Kidney epithelial cell (primary cell): ENCODE data around the gene SETD9. TPM values are rescaled to one million over a fixed set of nuclear protein-coding genes. Genes with fewer than 3 reads are reported as not detected.

Experiments
- DNase-seq: peaks from one replicate; pipeline ENCODE4 v3.0.0-alpha.2; 2010; ENCODE audit warnings: low read depth
- H3K27me3 ChIP-seq: 2 replicates; pipeline ENCODE4 v1.6.0; 2011; ENCODE audit warnings: low read length; ENCODE audit not compliant: control insufficient read depth, insufficient read depth
- H3K36me3 ChIP-seq: 2 replicates; pipeline ENCODE4 v1.5.1; 2011; ENCODE audit warnings: low read length; ENCODE audit not compliant: control insufficient read depth, insufficient read depth
- H3K4me3 ChIP-seq: 2 replicates; pipeline ENCODE4 v1.5.1; 2011; ENCODE audit warnings: low read depth, mild to moderate bottlenecking, control low read depth, low read length
- CTCF ChIP-seq: IDR thresholded peaks from 2 replicates; pipeline ENCODE4 v1.5.1; 2011; ENCODE audit warnings: mild to moderate bottlenecking, moderate library complexity, low read length, control low read depth, inconsistent platforms; ENCODE audit not compliant: insufficient read depth, poor library complexity, severe bottlenecking
- total RNA-seq: library from RNA; depleted of rRNA; stranded (reverse); fragments of >200 nt; gene quantifications from 2 replicates; pipeline ENCODE4 v1.2.3, GENCODE V29; 2015

The SETD9 gene
- total RNA-seq, 1 donor from 2014 or later: 25.3 TPM

- no peaks in the 10 kb centered on the region for H3K27me3 ChIP-seq
- H3K4me3 ChIP-seq: no peak overlapping the region
- no peaks in the 10 kb centered on the region for H3K36me3 ChIP-seq
- peak; percentile 58 for TF ChIP-seq CTCF
- DNase-seq: no peak
These were observed 8.4 kb upstream of the SETD9 start for GRCh38 chr5:56900858-56901578.

GRCh38 chr5:56908942-56909293 is 478 bp upstream of the SETD9 start:
- H3K36me3 ChIP-seq: no peaks in the 10 kb centered on the region
- peak overlapping the region; percentile 72 for H3K4me3 ChIP-seq
- no peaks in the 10 kb centered on the region for H3K27me3 ChIP-seq
- no peak for TF ChIP-seq CTCF
- DNase-seq: no peak

GRCh38 chr5:56910210-56910965 is 992 bp downstream of the SETD9 start:
- DNase-seq: no peak
- Histone ChIP-seq H3K4me3 (peak overlapping the region; percentile 54), H3K36me3 (no peaks in the 10 kb centered on the region), H3K27me3 (no peaks in the 10 kb centered on the region)
- TF ChIP-seq CTCF: no peak

GRCh38 chr5:56913766-56914165 is 4.4 kb downstream of the SETD9 start:
- Histone ChIP-seq H3K36me3 (no peaks in the 10 kb centered on the region), H3K27me3 (no peaks in the 10 kb centered on the region), H3K4me3 (no peak overlapping the region)
- DNase-seq: no peak
- TF ChIP-seq CTCF: no peak

- no peak overlapping the region for H3K4me3 ChIP-seq
- TF ChIP-seq CTCF: no peak
- H3K36me3 ChIP-seq: no peaks in the 10 kb centered on the region
- H3K27me3 ChIP-seq: no peaks in the 10 kb centered on the region
- no peak for DNase-seq
These were observed 5.3 kb downstream of the SETD9 start for GRCh38 chr5:56914678-56915077.

- TF ChIP-seq CTCF: no peak
- no peak for DNase-seq
- Histone ChIP-seq H3K27me3 (no peaks in the 10 kb centered on the region), H3K36me3 (no peaks in the 10 kb centered on the region), H3K4me3 (no peak overlapping the region)
These were observed 8.1 kb downstream of the SETD9 start for GRCh38 chr5:56917534-56917933.
